Renal cortex interstitium (tissue), 11 donors: ENCODE data around the gene EFEMP1. TPM values are rescaled to one million over a fixed set of nuclear protein-coding genes. Genes with fewer than 3 reads are reported as not detected.

Experiments
- DNase-seq, 11 donors: peaks; one replicate each; pipeline ENCODE4 v3.0.0-alpha.2; 2013; ENCODE audit warnings: low read depth in 9 of 11, low spot score in 4 of 11; ENCODE audit errors: extremely low read depth in 1 of 11
- polyA plus RNA-seq, 3 donors: library from polyadenylated mRNA; unstranded; fragments of 120-200 nt; gene quantifications; one replicate each; pipeline ENCODE4 v1.2.1, GENCODE V29; 2013; ENCODE audit not compliant: insufficient read length in 3 of 3

EFEMP1 gene
- polyA plus RNA-seq, 3 donors, result 94.1 to 104 (median 97.8) TPM

DNA sequence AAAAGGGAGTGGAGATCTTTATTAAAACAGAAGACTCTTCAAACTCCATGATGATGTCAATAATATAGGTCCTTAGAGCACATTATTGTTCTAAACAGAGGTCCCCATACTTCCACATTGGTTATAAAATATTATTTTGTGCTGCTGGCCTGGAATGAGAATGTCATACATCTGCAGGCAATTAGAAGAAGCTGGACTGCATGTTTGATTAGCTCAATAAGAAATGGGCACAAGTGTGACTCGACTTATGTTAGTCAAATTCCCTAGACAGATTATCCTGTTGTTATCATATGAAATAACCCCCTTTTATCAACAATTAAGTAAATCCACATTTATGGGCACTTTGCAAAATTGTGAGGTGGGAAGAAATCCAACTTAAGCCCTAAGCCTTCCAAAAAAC lies 8.8 kb downstream of the EFEMP1 start:
- DNase-seq, result no peak

DNA sequence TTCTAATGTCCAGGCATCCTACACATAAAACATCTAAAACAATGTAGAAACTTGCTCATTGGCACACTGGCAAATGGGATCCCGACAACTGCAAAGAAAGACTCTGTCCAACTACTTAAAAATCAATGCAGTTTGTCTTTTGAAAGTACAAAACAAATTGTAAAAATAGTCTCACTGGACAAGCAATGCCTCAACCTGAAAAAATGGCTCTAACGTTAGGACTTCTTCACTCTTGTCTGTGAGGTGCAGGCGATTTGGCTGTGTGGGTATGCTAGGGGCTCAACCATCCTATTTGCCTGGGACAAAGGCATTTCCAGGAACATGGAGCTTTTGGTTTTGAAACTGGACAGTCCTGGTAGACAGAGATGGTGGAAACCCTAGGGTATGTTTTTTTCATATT lies 10.7 kb downstream of the EFEMP1 start:
- no peak for DNase-seq

DNA sequence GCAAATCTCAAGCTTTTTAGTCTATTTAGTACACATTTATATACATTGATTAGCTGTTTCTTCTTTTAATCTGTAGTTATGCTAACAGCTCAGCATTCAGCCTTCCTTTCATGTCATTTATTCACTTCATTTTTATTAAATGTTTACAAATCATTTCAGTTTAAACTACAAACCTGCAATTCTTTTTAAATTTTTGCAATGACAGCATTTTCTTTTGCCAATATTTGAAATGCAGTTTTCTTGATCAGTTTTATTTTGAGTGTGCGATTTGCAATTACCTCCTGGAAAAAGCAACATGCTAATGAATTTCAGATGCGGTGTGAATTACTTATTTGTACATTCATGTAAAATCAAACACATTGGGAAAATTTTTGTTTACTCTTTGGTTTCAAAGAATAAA lies 13.5 kb downstream of the EFEMP1 start:
- DNase-seq, result no peak

DNA sequence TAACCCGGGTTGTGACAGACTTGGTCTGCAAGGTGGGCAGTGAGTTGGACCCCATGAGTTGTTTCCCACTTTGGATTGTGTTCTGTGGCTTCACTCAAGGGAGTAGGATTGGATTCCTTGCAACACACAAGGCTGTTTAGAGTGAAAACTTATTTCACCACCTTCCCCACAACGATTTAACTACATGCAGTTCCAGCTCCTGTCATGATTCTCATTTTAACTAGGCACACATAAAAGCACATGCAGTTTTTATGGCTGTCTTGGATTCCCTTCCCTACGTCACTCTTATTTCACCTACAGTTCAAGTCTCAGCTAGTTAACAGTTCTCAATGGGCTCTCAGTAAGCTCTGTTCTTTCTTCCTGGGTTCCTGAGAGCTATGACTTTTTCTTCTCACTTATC lies 15.9 kb downstream of the EFEMP1 start:
- no peak for DNase-seq

DNA sequence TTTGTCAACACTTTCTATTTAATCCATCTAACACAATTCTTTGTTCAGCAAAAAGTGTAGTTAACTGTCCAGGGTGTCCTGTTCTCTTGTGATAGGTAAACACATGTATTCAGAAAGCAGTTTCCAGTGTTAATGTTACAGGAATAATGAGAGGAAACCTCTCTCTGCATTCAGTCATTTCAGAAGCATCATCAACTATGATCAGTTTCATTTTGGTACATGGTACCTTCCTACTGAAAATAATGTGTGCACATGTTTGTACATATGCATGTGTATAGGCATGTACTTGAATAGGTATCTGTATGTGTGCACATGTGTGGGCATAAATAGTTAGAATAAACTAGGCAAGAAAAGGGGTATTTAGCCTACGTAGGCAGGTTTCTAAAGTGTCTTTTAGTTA lies 16.6 kb downstream of the EFEMP1 start:
- DNase-seq, result no peak

DNA sequence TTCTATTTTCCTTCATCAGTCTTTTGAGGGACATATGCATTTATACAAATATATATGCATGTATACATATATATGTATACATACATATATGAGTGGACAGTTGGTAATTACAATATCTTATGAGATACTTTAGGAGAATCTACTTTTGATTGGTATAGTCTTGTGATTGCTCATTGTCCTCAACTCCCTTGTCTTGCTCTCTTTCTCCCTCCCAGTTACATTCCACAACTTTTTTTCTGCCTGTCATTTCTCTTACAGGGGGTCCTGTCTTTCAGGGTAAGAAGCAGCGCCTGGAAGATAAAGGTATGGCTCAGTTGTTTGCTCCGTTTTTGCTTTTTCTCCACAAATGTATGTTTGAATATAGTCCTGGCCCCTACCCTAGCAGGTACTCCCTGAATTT lies 19.9 kb downstream of the EFEMP1 start:
- DNase-seq, result no peak

DNA sequence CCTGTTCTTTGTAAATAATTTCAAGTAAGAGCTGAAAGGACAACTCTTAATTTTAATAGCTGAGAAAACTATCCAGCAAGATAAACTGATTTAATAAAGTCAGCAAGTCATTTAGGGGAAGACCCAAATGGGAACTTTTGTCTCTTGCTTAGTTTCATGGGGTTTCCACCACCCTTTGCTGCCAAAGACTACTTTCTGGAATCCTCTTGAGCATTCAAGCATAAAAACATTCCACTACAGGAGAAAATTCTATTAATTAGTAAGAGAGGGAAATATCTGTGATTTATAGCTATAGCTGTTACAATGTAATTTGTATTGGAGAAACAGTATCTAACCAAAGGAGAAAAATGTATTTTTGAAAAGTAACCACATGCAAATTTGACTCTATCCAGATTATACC lies 20.6 kb downstream of the EFEMP1 start:
- DNase-seq, result no peak

DNA sequence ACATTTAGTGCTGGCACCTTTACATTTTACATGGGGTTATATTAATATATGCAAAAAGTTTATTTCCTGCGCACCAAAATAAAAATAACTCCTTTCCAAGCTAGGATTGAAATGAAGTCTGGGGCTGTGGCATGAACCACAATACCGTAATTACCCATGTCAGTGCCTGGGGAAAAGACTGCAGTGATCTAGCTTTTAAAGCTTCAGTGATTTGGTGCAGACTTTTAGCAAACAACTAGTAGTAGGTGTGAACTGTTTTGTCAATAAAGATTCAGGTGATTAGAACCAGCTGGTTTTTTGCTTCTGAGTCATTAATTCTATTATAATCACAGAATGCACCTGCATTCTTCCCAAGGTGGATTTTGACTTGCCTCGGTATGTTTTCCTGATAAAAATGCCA lies 21.2 kb downstream of the EFEMP1 start:
- DNase-seq, result no peak

DNA sequence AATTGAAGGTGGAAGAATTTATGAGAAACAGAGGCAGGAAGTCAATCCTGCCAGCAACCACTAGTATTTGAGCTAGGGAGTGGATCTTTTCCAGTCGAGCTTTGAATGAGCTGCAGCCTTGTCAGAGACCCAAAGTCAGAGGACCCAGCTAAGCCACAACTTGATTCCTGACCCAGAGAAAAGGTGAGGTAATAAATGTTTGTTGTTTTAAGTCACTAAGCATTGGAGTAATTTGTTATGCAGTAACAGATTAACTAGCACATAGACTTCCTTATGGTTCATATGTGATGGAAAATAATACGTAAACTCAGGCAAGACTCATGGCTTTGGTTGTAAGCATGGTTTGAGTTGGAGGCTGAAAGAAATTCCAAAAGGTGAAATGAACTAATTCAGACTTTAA lies 21.6 kb downstream of the EFEMP1 start:
- DNase-seq, result no peak

DNA sequence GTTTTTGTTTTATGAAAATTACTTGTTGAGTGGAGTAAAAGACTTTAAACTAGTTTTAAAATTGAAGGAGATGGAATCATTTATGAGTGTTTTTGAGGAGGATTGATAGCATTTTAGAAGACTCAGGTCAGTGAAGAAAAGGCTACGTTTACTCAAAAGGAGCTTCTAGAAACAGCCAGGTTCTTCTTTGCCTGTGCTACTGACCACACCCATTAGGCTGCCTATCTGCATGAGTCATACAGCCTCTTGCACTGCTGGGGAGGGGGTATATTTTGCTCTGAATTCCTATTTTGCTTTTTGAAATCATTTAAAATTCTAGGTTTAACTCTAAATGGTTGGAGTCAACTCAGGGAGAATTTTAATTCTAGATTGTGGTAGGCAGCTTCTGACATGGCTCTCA lies 22.3 kb downstream of the EFEMP1 start:
- no peak for DNase-seq

DNA sequence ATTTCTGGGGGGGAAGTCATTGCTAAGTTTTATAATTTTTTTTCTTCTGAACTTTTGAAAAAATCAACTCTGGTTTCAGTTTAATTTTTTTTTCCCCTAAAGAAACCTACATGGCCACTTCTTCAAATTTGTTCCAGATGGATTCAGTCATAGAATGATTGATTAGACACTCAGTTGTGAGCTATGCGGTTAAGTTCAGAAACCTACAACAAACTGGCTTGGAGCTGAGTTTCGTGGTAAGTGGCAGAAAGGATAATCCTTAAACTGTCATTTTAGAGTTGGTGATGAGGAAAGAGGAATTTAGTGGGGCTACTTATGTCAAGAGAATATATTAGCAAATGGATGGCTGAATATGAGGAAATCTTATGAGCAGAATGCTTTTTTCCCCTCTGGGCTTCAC lies 23.7 kb downstream of the EFEMP1 start:
- no peak for DNase-seq

DNA sequence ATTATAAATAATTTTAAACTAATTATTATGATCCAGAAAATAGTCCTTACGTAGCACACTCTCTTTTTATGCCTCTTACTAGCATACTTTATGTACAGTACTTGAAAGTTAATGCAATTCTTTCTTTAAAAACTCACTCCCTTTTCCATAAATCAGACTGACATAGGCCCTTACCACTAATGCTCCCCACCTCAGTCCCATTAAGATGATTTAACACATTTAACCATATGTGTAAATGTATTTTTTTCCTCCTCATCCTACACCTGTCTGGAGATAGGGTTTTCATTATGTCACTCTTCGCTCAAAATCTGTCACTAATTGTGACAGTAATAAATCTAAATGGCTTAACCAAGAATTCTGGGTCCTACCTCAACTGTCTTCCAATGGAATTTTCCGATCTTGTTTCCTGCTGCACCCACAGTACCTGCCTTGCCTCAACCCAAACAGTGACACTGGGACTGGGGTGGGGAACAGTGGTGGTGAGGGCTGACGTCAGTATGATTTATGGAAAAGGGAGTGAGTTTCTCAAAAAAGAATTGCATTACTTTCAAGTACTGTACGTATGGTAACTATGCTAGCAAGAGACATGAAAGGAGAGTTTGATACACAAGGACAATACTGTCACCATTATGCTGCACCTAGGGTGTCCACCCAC lies 25.1 kb downstream of the EFEMP1 start:
- DNase-seq, result no peak

DNA sequence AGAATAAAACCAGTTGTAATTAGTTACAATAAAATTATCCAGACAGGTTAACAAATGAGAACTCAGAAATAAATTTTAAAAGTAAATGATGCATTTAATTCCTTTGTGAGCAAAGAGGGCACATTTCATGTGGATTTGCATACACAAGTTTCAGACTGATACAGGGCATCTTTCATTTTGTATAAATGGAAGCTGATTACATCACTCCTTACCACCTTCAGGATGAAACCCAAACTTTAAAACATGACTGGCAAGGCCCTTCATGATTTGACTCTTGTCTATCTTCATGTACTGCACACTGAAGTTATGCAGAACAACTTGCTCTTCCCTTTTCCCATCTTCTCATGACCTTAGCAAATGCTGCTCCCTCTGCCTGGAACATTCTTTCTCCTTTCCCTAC lies 26.9 kb downstream of the EFEMP1 start:
- no peak for DNase-seq

DNA sequence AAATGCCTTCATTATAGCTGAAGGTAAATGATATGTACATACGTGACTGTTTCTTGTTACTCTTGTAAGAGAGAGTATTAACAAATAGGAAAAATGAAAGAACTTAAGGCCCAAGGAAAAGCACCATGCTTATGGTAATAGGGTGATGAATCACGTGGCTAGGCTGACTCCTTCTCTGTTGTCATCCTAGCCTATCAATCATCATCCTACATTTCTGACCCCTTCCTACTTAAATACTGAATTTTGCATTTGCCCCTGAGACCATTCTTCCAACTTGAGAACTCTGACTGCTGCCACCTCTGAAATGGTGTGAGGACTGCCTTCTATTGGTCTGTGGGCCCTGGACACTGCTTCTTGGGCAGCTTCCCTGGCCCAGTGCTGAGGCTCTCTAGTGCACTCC lies 28.9 kb downstream of the EFEMP1 start:
- DNase-seq, result no peak

DNA sequence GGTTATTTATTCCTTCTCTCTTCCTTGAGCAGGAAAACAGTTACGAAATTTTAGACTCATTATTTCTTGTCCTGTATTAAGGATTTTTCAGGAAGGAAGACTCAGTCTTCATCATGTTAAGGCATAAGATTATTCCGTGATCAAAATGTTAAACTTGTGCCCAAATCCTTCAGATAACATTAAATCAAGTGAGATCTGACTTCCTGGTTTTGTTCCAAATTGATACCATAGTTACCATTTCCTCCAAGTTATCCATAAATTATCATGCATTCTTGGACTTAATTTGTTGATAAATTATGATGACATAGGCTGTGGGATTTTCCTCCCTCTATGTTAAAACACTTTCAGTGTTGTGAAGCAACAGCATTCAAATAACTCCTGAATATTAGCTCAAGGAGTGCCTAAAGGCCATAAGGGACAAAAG lies 31.9 kb downstream of the EFEMP1 start:
- DNase-seq, result no peak

DNA sequence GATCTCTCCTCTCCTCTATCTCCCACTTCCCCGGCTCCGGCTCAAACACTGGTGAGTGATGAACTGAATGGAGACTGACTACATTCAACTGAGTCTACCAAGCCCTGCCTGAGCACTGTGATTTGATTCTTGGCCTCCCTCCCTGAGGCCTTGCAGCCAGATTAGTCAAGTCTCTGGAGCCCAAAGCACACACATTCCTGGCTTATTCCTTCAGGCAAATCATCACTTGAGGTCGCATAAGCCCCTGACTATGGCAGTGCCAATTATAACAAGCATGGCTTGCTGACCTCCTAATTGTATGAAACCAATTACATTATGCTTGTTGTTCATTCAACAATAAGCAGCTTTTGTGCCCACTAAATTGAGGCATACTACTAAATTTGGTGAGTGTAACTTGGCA lies 34.6 kb downstream of the EFEMP1 start:
- no peak for DNase-seq

DNA sequence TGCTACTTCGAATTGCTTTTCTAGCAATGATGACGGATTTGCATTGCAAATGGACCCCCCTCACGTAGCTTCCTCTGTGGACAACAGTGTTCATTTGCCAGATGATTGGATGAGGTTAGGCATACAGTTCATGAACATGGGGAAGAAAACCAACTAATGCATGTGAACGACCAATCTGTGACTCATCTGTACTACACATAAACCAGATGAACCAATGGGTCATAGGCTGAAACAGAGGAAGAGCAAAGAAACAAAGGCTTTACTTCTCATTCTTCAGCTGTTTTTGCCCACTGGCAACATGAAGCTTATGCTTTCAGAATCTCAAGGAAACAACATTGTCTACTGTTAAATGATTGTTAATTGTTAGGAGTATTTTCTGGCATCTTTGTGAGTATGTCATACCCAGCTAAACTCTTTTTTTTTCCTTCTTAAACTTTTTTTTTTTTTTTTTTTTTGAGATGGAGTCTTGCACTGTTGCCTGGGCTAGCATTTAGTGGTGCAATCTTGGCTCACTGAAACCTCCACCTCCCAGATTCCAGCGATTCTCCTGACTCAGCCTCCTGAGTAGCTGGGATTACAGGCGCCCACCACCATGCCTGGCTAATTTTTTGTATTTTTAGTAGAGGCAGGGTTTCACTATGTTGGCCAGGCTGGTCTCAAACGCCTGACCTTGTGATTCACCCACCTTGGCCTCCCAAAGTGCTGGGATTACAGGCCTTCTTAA lies 35.5 kb downstream of the EFEMP1 start:
- no peak for DNase-seq

DNA sequence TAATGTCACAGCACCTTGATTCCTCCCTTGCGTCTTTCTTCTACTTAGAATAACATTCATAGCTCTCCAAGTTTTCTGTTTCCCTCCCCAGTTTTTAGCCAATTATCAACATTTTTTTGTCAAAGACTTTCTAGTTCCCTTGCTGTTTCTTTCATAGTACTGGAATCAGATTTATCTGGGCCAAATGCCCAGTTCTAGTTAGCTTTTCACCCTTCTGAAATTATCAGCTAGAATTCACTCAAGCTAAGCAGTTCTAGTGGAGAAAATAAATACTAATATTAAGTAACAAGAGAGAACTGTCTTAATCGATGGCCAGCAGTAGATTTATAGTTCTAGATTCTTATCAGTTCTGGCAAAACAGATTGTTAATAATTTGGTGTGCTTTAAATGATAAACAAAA lies 36.2 kb downstream of the EFEMP1 start:
- no peak for DNase-seq

DNA sequence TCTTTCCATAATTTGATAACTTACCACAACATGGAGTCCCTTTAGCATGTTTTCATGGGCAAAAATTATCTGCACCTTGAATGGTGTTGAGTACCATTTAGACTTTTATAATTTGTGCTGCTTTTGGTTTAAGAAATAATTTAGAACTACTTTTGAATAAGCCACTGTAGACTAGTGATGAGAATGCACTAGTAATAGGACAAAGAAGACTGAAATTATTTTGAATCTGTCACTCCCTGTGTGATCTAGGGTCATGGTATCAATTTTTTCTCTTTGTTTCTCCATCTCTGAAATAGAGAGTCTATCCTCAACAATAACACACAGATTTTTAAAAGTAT lies 37.7 kb downstream of the EFEMP1 start:
- DNase-seq, result no peak

DNA sequence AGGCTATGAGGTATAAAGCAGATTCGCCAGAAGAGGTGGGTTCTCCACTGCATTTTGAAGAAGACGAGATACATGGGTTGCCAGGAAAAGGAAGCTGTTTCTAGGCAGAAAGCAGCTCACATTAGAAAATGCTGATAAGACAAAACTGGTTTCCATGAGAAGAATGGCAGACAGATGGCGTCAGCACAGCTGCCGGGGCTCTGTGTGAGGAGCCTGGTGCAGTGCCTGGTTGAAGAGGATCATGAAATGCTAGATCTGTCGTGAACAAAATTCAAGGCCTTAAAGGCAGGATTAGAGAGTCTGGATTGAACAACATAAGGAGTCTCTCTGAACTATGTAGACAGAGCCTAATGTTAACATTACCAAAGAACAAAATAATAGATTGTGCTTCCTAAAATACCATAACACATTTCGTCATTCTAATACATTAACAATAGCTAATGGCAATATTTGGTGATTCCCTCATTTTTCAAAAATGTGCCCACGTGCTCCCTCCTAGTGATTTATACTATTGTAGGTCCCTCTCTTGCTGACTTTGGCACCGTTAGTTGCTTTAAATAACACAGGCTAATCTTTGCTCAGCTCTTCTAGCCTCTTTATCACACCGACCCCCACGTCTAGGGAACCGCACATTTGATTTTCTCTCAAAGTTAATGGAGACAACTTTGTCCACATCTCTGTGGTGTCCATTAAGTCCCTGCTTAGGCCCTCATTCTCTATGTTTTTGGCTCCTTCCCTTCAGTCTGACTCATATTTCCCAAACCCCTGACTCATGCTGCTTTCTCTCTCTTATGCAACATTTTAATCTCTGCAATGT lies 38.2 kb downstream of the EFEMP1 start:
- no peak for DNase-seq
